ENCODE data around the gene DYRK1A. TPM values are rescaled to one million over a fixed set of nuclear protein-coding genes. Genes with fewer than 3 reads are reported as not detected.

DYRK1A gene
- total RNA-seq, 1 donor from 2014 or later = 108 TPM

- Histone ChIP-seq H3K9ac (no peak overlapping the region), H3K4me3 (no peak overlapping the region), H3F3A (ENCODE audit: low read depth) (no peaks in the 10 kb centered on the region), H2AFZ (replicated peaks) (no peak overlapping the region), H3K27me3 (no peaks in the 10 kb centered on the region), H3K4me2 (no peak overlapping the region), H3K4me1 (no peaks in the 10 kb centered on the region), H3K27ac (no peak overlapping the region), H3K36me3 (peaks cover 11% of the 10 kb centered on the region), H4K20me1 (ENCODE audit: low read depth) (peaks cover 43% of the 10 kb centered on the region), H3K79me2 (ENCODE audit: low read depth) (peaks cover 100% of the 10 kb centered on the region), H3K9me3 (ENCODE audit: low read depth) (no peaks in the 10 kb centered on the region)
- Mint-ChIP-seq H3K36me3 (peaks cover 46% of the 10 kb centered on the region), H3K27me3 (ENCODE audit: insufficient read depth, low read depth) (peaks cover 5% of the 10 kb centered on the region), H3K4me3 (no peak overlapping the region), H3K4me1 (no peaks in the 10 kb centered on the region), H3K27ac (no peak overlapping the region), H3K9me3 (peaks cover 15% of the 10 kb centered on the region)
- TF ChIP-seq EZH2phosphoT487 (IDR thresholded peaks at IDR 0.05) = no peak
- TF ChIP-seq, protein P1, sequence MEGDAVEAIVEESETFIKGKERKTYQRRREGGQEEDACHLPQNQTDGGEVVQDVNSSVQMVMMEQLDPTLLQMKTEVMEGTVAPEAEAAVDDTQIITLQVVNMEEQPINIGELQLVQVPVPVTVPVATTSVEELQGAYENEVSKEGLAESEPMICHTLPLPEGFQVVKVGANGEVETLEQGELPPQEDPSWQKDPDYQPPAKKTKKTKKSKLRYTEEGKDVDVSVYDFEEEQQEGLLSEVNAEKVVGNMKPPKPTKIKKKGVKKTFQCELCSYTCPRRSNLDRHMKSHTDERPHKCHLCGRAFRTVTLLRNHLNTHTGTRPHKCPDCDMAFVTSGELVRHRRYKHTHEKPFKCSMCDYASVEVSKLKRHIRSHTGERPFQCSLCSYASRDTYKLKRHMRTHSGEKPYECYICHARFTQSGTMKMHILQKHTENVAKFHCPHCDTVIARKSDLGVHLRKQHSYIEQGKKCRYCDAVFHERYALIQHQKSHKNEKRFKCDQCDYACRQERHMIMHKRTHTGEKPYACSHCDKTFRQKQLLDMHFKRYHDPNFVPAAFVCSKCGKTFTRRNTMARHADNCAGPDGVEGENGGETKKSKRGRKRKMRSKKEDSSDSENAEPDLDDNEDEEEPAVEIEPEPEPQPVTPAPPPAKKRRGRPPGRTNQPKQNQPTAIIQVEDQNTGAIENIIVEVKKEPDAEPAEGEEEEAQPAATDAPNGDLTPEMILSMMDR (IDR thresholded peaks at IDR 0.05) = no peak
- TF ChIP-seq EZH2 (IDR thresholded peaks at IDR 0.05) = no peak
- no peak for DNase-seq (ENCODE audit: low spot score)
These were observed 102.9 kb downstream of the DYRK1A start for GRCh38 chr21:37469441-37469840.

GRCh38 chr21:37472581-37472980 is 106.0 kb downstream of the DYRK1A start:
- peaks cover 12% of the 10 kb centered on the region for H3K9me3 Mint-ChIP-seq
- H3K27me3 ChIP-seq = no peaks in the 10 kb centered on the region
- H3K9me3 ChIP-seq (ENCODE audit: low read depth) = no peaks in the 10 kb centered on the region
- H3K4me3 Mint-ChIP-seq = no peak overlapping the region
- no peak overlapping the region for H3K27ac ChIP-seq
- H3K4me3 ChIP-seq = no peak overlapping the region
- H3K4me2 ChIP-seq = no peak overlapping the region
- peaks cover 9% of the 10 kb centered on the region for H3K4me1 ChIP-seq
- H3K4me1 Mint-ChIP-seq = peaks cover 16% of the 10 kb centered on the region
- H4K20me1 ChIP-seq (ENCODE audit: low read depth) = peaks cover 58% of the 10 kb centered on the region
- H3K27ac Mint-ChIP-seq = no peak overlapping the region
- no peak for DNase-seq (ENCODE audit: low spot score)
- peaks cover 11% of the 10 kb centered on the region for H3K36me3 ChIP-seq
- TF ChIP-seq EZH2 (IDR thresholded peaks at IDR 0.05) (no peak), EZH2phosphoT487 (IDR thresholded peaks at IDR 0.05) (no peak)
- TF ChIP-seq, protein P1 (IDR thresholded peaks at IDR 0.05) = no peak
- no peak overlapping the region for H3K9ac ChIP-seq
- no peaks in the 10 kb centered on the region for H3F3A ChIP-seq (ENCODE audit: low read depth)
- H3K36me3 Mint-ChIP-seq = peaks cover 40% of the 10 kb centered on the region
- H3K27me3 Mint-ChIP-seq (ENCODE audit: insufficient read depth, low read depth) = peaks cover 5% of the 10 kb centered on the region
- H2AFZ ChIP-seq (replicated peaks) = no peak overlapping the region
- peaks cover 100% of the 10 kb centered on the region for H3K79me2 ChIP-seq (ENCODE audit: low read depth)

GRCh38 chr21:37473491-37473890 is 106.9 kb downstream of the DYRK1A start:
- TF ChIP-seq, protein P1 (IDR thresholded peaks at IDR 0.05) = no peak
- no peak for TF ChIP-seq EZH2phosphoT487 (IDR thresholded peaks at IDR 0.05)
- no peak for TF ChIP-seq EZH2 (IDR thresholded peaks at IDR 0.05)
- H3K27ac Mint-ChIP-seq = no peak overlapping the region
- H3K27ac ChIP-seq = no peak overlapping the region

More at GRCh38 chr21:37473491-37473890, 106.9 kb downstream of the DYRK1A start:
- Histone ChIP-seq H3K79me2 (ENCODE audit: low read depth) (peaks cover 100% of the 10 kb centered on the region), H3K4me3 (no peak overlapping the region), H3K27me3 (no peaks in the 10 kb centered on the region), H3F3A (ENCODE audit: low read depth) (no peaks in the 10 kb centered on the region), H4K20me1 (ENCODE audit: low read depth) (peaks cover 65% of the 10 kb centered on the region), H3K9ac (no peak overlapping the region), H3K4me1 (peaks cover 9% of the 10 kb centered on the region), H3K9me3 (ENCODE audit: low read depth) (no peaks in the 10 kb centered on the region), H3K36me3 (peaks cover 12% of the 10 kb centered on the region), H2AFZ (replicated peaks) (no peak overlapping the region), H3K4me2 (no peak overlapping the region)
- Mint-ChIP-seq H3K4me3 (no peak overlapping the region), H3K9me3 (peaks cover 8% of the 10 kb centered on the region), H3K36me3 (peaks cover 35% of the 10 kb centered on the region), H3K4me1 (peaks cover 22% of the 10 kb centered on the region), H3K27me3 (ENCODE audit: insufficient read depth, low read depth) (peaks cover 3% of the 10 kb centered on the region)
- no peak for DNase-seq (ENCODE audit: low spot score)

Data from neural progenitor cell (in vitro differentiated cells).